Breast epithelium (tissue), 3 donors: Measurements from ENCODE around the gene FHIP2A.

Experiments
- CTCF ChIP-seq, 3 donors: fragments of 450-650 bp; IDR thresholded peaks; one replicate each; pipeline ENCODE4 v1.5.1; 2016 to 2017; ENCODE audit warnings: antibody characterized with exemption in 3 of 3, mild to moderate bottlenecking in 3 of 3, moderate library complexity in 3 of 3
- POLR2A ChIP-seq: fragments of 450-650 bp; IDR thresholded peaks from one replicate; pipeline ENCODE4 v1.6.1; 2016; ENCODE audit warnings: antibody characterized with exemption, mild to moderate bottlenecking, moderate library complexity
- POLR2AphosphoS5 ChIP-seq, 3 donors: sonication (generic); formaldehyde crosslinking; IDR thresholded peaks; one replicate each; pipeline ENCODE4 v1.6.1; 2017; ENCODE audit warnings: antibody characterized with exemption in 3 of 3

DNA sequence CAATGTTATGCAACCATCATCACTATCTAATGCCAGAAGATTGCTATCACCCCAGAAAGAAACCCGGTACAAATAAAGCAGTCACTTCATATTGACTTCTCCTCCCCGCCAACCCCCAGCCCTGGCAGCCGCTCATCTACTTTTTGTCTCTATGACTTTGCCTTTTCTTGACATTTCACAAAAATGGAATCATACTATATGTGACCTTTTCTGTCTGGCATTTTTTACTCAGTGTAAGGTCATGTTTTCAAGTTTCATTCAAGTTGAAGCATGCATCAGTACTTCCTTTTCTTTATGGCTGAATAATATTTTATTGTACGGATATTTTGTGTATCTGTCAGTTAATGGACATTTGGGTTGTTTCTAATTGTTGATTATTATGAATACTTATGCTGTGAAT, 28.1 kb downstream of the FHIP2A start:
- TF ChIP-seq POLR2AphosphoS5 (IDR thresholded peaks at IDR 0.05) = no peak
- TF ChIP-seq CTCF (IDR thresholded peaks at IDR 0.05) = no peak
- no peak for TF ChIP-seq POLR2A
